Epithelial cell of proximal tubule (primary cell): ENCODE measurements around the gene PDE6C. TPM values are rescaled to one million over a fixed set of nuclear protein-coding genes. Genes with fewer than 3 reads are reported as not detected.
A peak's percentile ranks its signal among the peaks of the same experiment; 100 is the strongest.
"Not testable (repeated sequence)": the region's sequence is repeated elsewhere in the genome, so short reads cannot be mapped to it uniquely, and the experiment has no call there.

Experiments used
- DNase-seq: peaks from one replicate; pipeline ENCODE4 v3.0.0-alpha.2; 2011; ENCODE audit warnings: low read depth
- H3K4me3 ChIP-seq: 2 replicates; pipeline ENCODE4 v1.5.1; 2011; ENCODE audit warnings: low read depth, mild to moderate bottlenecking, low read length
- CTCF ChIP-seq: conservative IDR thresholded peaks from 2 replicates; pipeline ENCODE4 v1.5.1; 2012; ENCODE audit warnings: low read depth, mild to moderate bottlenecking, low read length
- total RNA-seq: library from RNA; depleted of rRNA; stranded (reverse); fragments of >200 nt; gene quantifications from 2 replicates; pipeline ENCODE4 v1.2.3, GENCODE V29; 2015

PDE6C gene
- total RNA-seq, 1 donor from 2014 or later: not detected

- no peak for DNase-seq
- no peak for TF ChIP-seq CTCF
- H3K4me3 ChIP-seq: no peak overlapping the region
Observed at GRCh38 chr10:93673791-93674190, 61.5 kb downstream of the PDE6C start.

GRCh38 chr10:93678386-93678785 is 66.0 kb downstream of the PDE6C start:
- TF ChIP-seq CTCF: no peak

GRCh38 chr10:93678805-93679587 is 66.7 kb downstream of the PDE6C start:
- no peak for DNase-seq
- no peak for TF ChIP-seq CTCF
- no peak overlapping the region for H3K4me3 ChIP-seq

More at GRCh38 chr10:93678386-93678785, 66.0 kb downstream of the PDE6C start:
- DNase-seq: no peak
- H3K4me3 ChIP-seq: no peak overlapping the region

GRCh38 chr10:93680412-93681047 is 68.2 kb downstream of the PDE6C start:
- no peak overlapping the region for H3K4me3 ChIP-seq
- peak; percentile 20 for DNase-seq
- peak; percentile 54 for TF ChIP-seq CTCF

- DNase-seq: no peak
- no peak for TF ChIP-seq CTCF
- no peak overlapping the region for H3K4me3 ChIP-seq
Observed at GRCh38 chr10:93687737-93688136, 75.4 kb downstream of the PDE6C start.

- TF ChIP-seq CTCF: no peak
Observed at GRCh38 chr10:93695740-93696139, 83.4 kb downstream of the PDE6C start.

GRCh38 chr10:93696582-93696981 is 84.2 kb downstream of the PDE6C start:
- not testable (repeated sequence) for H3K4me3 ChIP-seq, DNase-seq

More at GRCh38 chr10:93695740-93696139, 83.4 kb downstream of the PDE6C start:
- H3K4me3 ChIP-seq: no peak overlapping the region
- DNase-seq: no peak
